ENCODE results near the gene MYBPC3.

GRCh38 chr11:47336595-47336994, 15.9 kb downstream of the MYBPC3 start:
- TF ChIP-seq, protein P1, sequence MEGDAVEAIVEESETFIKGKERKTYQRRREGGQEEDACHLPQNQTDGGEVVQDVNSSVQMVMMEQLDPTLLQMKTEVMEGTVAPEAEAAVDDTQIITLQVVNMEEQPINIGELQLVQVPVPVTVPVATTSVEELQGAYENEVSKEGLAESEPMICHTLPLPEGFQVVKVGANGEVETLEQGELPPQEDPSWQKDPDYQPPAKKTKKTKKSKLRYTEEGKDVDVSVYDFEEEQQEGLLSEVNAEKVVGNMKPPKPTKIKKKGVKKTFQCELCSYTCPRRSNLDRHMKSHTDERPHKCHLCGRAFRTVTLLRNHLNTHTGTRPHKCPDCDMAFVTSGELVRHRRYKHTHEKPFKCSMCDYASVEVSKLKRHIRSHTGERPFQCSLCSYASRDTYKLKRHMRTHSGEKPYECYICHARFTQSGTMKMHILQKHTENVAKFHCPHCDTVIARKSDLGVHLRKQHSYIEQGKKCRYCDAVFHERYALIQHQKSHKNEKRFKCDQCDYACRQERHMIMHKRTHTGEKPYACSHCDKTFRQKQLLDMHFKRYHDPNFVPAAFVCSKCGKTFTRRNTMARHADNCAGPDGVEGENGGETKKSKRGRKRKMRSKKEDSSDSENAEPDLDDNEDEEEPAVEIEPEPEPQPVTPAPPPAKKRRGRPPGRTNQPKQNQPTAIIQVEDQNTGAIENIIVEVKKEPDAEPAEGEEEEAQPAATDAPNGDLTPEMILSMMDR (IDR thresholded peaks at IDR 0.05), result no peak
- TF ChIP-seq EZH2phosphoT487 (IDR thresholded peaks at IDR 0.05), result no peak
